GM08714 (cell line): Measurements from ENCODE around the gene EFNA2.
A peak's percentile ranks its signal among the peaks of the same experiment; 100 is the strongest.

Experiments
- H3K4me3 ChIP-seq: fragments of 200-500 bp; sonication (Bioruptor generic); 2 replicates; pipeline ENCODE4 v1.5.1; 2014; ENCODE audit warnings: mild to moderate bottlenecking, low read length, inconsistent platforms
- ZNF274 ChIP-seq: IDR thresholded peaks from 2 replicates; pipeline ENCODE4 v1.6.1; 2012; ENCODE audit warnings: mild to moderate bottlenecking, low read depth, low read length

The EFNA2 gene

DNA sequence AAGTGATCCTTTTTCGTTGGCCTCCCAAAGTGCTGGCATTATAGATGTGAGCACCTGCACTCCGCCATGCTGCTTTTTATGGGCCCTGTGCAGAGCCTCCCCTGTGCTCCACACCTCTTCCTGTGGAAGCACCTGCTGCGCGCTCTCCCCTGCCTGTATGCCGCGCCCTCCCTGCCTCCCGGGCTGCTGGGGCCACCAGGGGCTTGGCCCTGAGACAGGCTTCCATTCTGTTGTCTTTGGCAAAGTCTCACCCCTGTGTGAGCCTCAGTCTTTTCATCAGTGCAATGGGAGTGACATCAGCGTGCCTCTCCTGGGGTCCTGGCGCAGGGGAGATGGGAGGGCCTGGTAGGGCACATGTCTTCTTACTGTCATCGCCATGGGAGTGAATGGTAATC, 9.0 kb upstream of the EFNA2 start:
- no peak for TF ChIP-seq ZNF274
- H3K4me3 ChIP-seq, result peak overlapping the region; percentile 69; the same call in 1 of the 2 replicates

- H3K4me3 ChIP-seq, result no peak overlapping the region; the same call in 1 of the 2 replicates
Measured at GRCh38 chr19:1277061-1277460, 8.6 kb upstream of the EFNA2 start.

DNA sequence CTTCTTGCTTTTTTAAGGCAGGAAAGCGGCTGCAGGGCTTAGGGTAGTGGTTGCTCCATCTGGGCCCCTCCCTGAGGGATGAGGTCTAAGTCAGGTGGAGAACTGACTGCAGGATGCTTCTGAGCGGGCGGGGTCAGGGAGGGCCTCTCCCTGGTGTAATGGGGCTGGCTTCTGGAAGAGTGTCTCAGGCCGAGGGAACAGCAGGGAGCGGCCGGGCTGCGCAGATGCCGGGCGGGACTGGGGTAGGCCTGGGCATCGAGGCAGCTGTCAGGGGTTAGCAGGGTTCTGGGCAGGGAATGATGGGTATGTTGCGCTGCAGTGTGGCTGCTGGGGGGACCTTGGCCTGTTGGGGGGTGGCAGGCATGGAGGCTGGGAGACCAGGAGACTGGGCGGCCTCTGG, 7.6 kb upstream of the EFNA2 start:
- no peak for TF ChIP-seq ZNF274

More at GRCh38 chr19:1277061-1277460, 8.6 kb upstream of the EFNA2 start:
- no peak for TF ChIP-seq ZNF274

DNA sequence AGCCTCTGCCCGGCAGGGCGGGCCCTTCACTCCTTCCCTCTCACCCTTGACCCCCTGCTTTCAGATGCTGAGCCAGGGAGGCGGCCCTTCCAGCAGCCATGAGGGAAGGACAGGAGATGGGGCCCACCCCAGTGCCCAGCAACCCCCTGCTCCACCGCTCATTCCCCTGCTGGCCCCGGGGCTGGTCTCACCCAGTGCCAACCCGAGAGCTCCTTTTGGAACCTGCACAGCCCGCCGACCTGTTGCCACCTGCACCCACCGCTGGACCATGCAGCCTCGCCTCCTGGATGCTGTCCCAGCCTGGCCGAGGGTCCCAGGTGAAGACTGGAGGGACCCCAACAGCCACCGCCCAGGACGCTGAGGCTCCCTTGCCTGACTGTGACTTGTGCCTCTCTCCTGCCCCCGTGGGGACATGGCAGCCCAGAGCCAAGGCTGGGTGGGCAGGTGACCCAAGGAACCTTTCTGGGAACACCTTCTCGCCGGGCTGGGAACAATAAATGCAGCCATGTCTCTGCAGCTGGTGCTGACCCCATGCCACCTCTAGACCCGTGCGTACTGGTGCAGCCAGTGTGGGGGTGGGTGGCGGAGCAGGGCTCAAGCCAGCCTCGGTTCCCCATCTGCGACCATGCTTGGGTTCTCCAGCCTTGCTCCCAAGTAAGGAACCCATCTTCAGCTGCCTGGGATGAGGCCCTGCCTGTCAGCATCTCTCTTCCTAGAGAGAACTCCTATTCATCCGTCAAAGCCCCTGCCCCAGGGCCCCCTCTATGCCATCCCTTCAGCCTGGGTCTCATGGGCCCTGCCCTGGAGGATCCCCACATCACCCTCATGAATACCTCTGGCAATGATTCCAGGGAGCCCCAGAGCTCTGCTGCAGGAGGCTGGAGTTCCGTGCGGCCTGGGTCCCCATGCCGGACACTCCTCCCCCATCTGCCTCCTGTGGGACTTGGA, 6.7 kb upstream of the EFNA2 start:
- no peak for TF ChIP-seq ZNF274
- H3K4me3 ChIP-seq, result no peak overlapping the region

More for the DNA sequence above, 7.6 kb upstream of the EFNA2 start:
- no peak overlapping the region for H3K4me3 ChIP-seq

DNA sequence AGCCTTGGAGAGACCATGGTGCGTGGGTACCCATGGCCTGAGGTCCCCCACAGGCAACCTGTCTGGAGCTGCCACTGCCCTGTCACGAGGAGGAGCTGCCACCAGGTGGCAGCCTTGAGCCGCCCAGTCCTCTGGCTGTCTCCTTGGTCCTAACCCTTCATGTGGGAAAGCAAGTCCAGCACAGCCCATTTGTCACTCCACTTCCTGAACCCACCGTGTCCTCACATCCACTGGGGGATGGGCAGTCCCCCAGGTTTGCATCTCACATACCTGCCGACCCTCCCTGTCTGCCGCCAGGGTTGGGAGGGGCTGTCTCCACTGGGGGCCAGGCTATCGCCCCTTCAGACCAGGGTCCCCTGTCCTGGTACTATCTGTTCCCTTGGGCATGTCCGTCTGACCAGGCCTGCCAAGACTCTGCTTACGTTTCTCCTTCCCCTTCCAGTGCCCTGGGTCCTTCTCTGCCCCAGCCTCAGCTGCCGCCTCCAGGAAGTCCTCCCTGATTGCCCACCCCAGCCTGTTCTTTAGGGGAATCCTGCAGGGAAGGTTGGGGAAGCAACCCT, 5.8 kb upstream of the EFNA2 start:
- no peak for TF ChIP-seq ZNF274
- H3K4me3 ChIP-seq, result no peak overlapping the region

- H3K4me3 ChIP-seq, result no peak overlapping the region
- TF ChIP-seq ZNF274, result no peak
Measured at GRCh38 chr19:1280636-1281568, 4.8 kb upstream of the EFNA2 start.

- no peak for TF ChIP-seq ZNF274
- no peak overlapping the region for H3K4me3 ChIP-seq
Measured at GRCh38 chr19:1281569-1282287, 3.9 kb upstream of the EFNA2 start.

- H3K4me3 ChIP-seq, result no peak overlapping the region
- TF ChIP-seq ZNF274, result no peak
Measured at GRCh38 chr19:1282588-1283206, 3.0 kb upstream of the EFNA2 start.

GRCh38 chr19:1283207-1283916, 2.3 kb upstream of the EFNA2 start:
- H3K4me3 ChIP-seq, result no peak overlapping the region

DNA sequence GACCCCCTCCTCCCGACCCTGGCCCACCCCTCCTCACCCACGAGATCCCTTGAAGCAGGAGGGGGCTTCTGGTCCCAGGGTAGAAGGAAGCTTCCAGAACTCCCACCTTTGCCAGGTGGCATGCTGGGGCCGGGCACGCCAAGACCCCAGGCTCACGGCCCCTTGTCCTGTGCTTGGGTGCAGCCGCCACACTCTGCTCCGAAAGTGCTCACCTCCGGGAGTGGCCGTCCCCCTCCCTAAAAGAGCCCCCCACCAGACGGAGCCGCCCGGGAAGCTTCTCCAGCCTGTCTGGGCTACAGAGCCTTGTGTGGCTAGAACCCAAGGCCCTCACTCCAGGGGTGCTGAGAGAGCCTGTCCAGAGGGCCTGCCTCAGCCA, 1.8 kb upstream of the EFNA2 start:
- TF ChIP-seq ZNF274, result no peak
- no peak overlapping the region for H3K4me3 ChIP-seq

More at GRCh38 chr19:1283207-1283916, 2.3 kb upstream of the EFNA2 start:
- no peak for TF ChIP-seq ZNF274

- no peak overlapping the region for H3K4me3 ChIP-seq
- no peak for TF ChIP-seq ZNF274
Measured at GRCh38 chr19:1284293-1284978, 1.2 kb upstream of the EFNA2 start.
